Activated T-cell treated with anti-CD3 and anti-CD28 coated beads for 1 hour (primary cell): Measurements from ENCODE around the gene CRIP1.

Source experiments
- DNase-seq: peaks from one replicate; pipeline ENCODE4 v3.0.0-alpha.2; 2020; ENCODE audit warnings: low read depth

The CRIP1 gene

GRCh38 chr14:105470350-105471296 is 16.1 kb upstream of the CRIP1 start:
- DNase-seq, result no peak

- DNase-seq, result no peak
Measured at GRCh38 chr14:105471297-105471821, 15.3 kb upstream of the CRIP1 start.

- no peak for DNase-seq
Measured at GRCh38 chr14:105471823-105472485, 14.7 kb upstream of the CRIP1 start.

- DNase-seq, result no peak
Measured at GRCh38 chr14:105472486-105472991, 14.1 kb upstream of the CRIP1 start.

GRCh38 chr14:105473033-105473676 is 13.5 kb upstream of the CRIP1 start:
- no peak for DNase-seq

GRCh38 chr14:105473677-105474482 is 12.8 kb upstream of the CRIP1 start:
- DNase-seq, result peak; percentile 71

GRCh38 chr14:105474483-105475268 is 12.0 kb upstream of the CRIP1 start, which contains the start of gene CRIP2:
CRIP2 (plus strand) TSS chr14:105474821; CDS start chr14:105474863, 42 bp downstream.
- DNase-seq, result no peak

GRCh38 chr14:105475269-105476096 is 11.2 kb upstream of the CRIP1 start:
- DNase-seq, result no peak

GRCh38 chr14:105476097-105476830 is 10.4 kb upstream of the CRIP1 start:
- no peak for DNase-seq

GRCh38 chr14:105476831-105477659 is 9.6 kb upstream of the CRIP1 start:
- no peak for DNase-seq

GRCh38 chr14:105477660-105478397 is 8.9 kb upstream of the CRIP1 start:
- peak; percentile 66 for DNase-seq

- no peak for DNase-seq
Measured at GRCh38 chr14:105478398-105479251, 8.1 kb upstream of the CRIP1 start.

GRCh38 chr14:105479431-105480158 is 7.1 kb upstream of the CRIP1 start:
- no peak for DNase-seq

GRCh38 chr14:105480199-105480746 is 6.4 kb upstream of the CRIP1 start:
- no peak for DNase-seq
